Limb (tissue), 2 donors: ENCODE measurements around the gene CUTC.

Experiments
- DNase-seq, 2 donors: peaks; one replicate each; pipeline ENCODE4 v3.0.0-alpha.2; 2016; ENCODE audit errors: extremely low spot score in 2 of 2

CUTC gene

GRCh38 chr10:99782447-99783286, 50.6 kb downstream of the CUTC start, which contains the start of gene ABCC2:
TSS of gene ABCC2 (plus strand) at chr10:99782640. CDS start at chr10:99782845, 205 bp downstream.
- DNase-seq: no peak

GRCh38 chr10:99784016-99784726, 52.1 kb downstream of the CUTC start:
- DNase-seq: no peak

- DNase-seq: no peak
Measured at GRCh38 chr10:99784727-99785441, 52.9 kb downstream of the CUTC start.

DNA sequence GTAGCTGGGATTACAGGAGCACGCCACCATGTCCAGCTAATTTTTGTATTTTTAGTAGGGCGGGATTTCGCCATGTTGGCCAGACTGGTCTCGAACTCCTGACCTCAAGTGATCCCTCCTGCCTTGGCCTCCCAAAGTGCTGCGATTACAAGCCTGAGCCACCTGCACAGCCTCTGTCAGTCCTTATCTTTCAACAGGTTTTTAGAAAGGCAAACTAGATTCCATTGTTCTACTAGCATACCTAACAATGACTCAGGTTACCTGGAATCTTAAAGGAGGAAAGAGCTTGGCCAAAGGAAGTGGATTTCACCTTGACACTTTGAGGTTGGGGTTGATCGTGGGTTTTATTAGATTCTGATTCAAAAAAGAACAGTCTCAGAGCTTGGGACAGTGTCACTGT, 53.6 kb downstream of the CUTC start:
- DNase-seq: no peak

- DNase-seq: no peak
Measured at GRCh38 chr10:99787311-99787710, 55.3 kb downstream of the CUTC start.

- no peak for DNase-seq
Measured at GRCh38 chr10:99787782-99788445, 55.9 kb downstream of the CUTC start.

- DNase-seq: peak in 1 of 2 donors; percentile 48
Measured at GRCh38 chr10:99788598-99789256, 56.7 kb downstream of the CUTC start.

DNA sequence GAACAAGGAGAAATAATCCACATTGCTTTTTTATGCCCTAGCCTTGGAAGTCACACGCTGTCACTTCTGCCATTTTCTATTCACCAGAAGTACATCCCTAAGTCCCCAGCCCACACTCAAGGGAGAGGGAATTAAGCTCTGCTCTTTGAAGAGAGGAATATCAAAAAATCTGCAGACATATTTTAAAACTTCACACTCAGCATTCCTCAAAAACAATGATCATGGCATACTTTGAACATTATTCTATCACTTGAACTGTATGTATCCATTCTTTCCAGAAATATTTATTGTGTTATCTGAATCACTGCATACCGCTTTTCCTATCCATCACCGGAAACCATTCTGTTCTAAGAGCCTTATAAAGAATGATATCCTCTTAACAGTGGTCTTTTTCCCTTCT, 59.8 kb downstream of the CUTC start:
- DNase-seq: no peak

- DNase-seq: no peak
Measured at GRCh38 chr10:99793819-99794218, 61.8 kb downstream of the CUTC start.

DNA sequence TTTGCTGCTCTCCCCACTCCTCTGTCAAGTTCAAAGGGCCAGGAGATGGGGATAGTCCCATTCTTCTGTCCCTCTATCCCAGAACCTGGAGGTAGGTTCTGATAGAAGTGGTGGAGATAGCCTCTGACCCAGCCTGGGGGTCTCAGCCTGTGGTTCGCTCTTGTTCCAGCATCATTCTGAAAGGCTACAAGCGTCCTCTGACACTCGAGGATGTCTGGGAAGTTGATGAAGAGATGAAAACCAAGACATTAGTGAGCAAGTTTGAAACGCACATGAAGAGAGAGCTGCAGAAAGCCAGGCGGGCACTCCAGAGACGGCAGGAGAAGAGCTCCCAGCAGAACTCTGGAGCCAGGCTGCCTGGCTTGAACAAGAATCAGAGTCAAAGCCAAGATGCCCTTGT, 64.9 kb downstream of the CUTC start:
- no peak for DNase-seq

DNA sequence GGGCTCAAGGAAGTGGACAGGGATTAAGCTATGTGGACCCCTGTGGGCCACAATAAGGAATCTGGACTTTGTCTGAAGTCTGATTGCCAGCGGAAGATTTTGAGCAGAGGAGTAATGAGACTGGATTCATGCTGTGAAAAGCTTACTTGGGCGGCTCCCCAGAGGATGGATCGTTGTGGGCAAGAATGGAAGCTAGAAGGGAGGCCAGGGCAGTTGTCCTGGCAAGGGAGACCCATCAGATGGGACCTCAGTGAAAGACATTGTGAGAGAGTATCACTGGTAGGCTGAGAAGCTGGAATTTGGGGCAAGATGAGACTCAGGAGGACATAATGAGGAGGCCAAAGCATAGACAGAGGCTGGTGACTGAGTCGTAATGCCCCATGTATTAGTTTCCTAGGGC, 66.0 kb downstream of the CUTC start:
- DNase-seq: no peak

DNA sequence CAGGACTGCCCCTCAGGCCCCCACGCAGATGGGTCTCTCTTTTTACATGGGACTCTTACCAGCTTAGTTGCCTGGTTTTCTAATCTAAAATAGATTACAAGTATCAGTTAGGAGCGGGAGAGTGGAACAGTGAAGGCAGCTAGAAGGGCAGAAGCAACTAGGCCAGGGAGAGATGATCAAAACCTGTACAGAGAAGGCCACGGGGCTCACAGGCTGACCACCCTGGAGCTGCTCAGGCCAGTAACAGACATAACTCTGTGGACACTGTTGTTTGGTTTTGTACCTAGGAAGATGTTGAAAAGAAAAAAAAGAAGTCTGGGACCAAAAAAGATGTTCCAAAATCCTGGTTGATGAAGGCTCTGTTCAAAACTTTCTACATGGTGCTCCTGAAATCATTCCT, 66.9 kb downstream of the CUTC start:
- no peak for DNase-seq

DNA sequence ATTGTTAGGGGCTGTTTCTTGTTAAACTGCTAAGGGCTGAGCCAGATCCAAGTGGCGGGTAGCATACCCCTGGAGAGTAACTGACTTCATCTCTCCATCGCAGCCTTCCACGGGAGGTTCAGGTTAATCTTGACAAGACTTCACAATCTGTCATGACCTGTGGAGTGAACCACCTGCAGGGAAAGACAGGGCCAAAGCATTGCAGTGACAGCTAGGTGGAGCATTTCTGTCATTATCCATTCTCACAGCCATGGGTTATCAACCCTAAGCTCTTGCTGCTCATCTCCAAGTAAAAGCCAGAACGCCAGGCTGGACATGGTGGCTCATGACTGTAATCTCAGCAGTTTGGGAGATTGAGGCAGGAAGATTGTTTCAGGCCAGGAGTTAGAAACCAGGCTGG, 67.6 kb downstream of the CUTC start:
- DNase-seq: no peak

GRCh38 chr10:99804471-99804870, 72.4 kb downstream of the CUTC start:
- no peak for DNase-seq

DNA sequence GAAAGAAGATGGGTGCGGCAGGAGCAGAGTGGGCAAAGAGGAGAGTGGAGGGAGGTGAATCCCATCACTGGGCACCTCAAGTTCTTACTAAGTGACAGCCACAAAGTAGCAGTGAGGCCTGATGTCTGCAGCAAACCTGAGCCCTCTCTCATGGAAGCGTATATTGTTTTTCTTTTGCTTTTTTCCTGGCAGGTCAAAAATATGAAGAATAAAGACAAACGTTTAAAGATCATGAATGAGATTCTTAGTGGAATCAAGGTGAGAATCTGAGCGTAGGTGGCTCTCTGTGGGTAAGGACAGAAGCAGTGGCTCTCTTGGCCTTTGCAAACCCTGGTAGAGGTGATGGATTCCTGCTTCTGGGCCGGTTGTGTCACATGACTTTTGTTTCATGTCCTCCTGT, 73.2 kb downstream of the CUTC start:
- DNase-seq: no peak
